H9 (cell line): ENCODE measurements around the gene CELF5. TPM values are rescaled to one million over a fixed set of nuclear protein-coding genes. Genes with fewer than 3 reads are reported as not detected.

Source experiments
- DNase-seq: peaks from one replicate; pipeline ENCODE4 v3.0.0-alpha.2; 2017
- H2AFZ ChIP-seq: one replicate; pipeline ENCODE4 v1.6.1; 2013; ENCODE audit warnings: mild to moderate bottlenecking, low read length, control low read depth, moderate library complexity
- H2AK5ac ChIP-seq: 2 replicates; pipeline ENCODE4 v1.6.1; 2013; ENCODE audit warnings: low read length, control low read depth, mixed read lengths; ENCODE audit not compliant: insufficient read length
- H2BK120ac ChIP-seq: one replicate; pipeline ENCODE4 v1.6.1; 2013; ENCODE audit warnings: low read depth, mild to moderate bottlenecking, low read length, control low read depth, inconsistent platforms; ENCODE audit not compliant: poor library complexity, severe bottlenecking
- H2BK12ac ChIP-seq: 2 replicates; pipeline ENCODE4 v1.6.1; 2013; ENCODE audit warnings: low read length, control low read depth, mixed read lengths, low read depth; ENCODE audit not compliant: insufficient read length
- H2BK15ac ChIP-seq: 2 replicates; pipeline ENCODE4 v1.6.1; 2013; ENCODE audit warnings: low read depth, low read length, control low read depth
- H2BK20ac ChIP-seq: one replicate; pipeline ENCODE4 v1.6.1; 2013; ENCODE audit warnings: low read depth, mild to moderate bottlenecking, low read length, control low read depth, inconsistent platforms; ENCODE audit not compliant: poor library complexity, severe bottlenecking
- H2BK5ac ChIP-seq: 2 replicates; pipeline ENCODE4 v1.6.1; 2013; ENCODE audit warnings: low read length, control low read depth, mixed read lengths; ENCODE audit not compliant: insufficient read length
- H3K14ac ChIP-seq: 2 replicates; pipeline ENCODE4 v1.6.1; 2013; ENCODE audit warnings: low read length, control low read depth; ENCODE audit not compliant: insufficient read depth
- H3K18ac ChIP-seq: 2 replicates; pipeline ENCODE4 v1.6.1; 2013; ENCODE audit warnings: low read depth, mild to moderate bottlenecking, mixed read lengths, low read length, control low read depth; ENCODE audit not compliant: insufficient read length
- H3K23ac ChIP-seq: 2 replicates; pipeline ENCODE4 v1.6.1; 2013; ENCODE audit warnings: low read length, control low read depth, mixed read lengths, low read depth; ENCODE audit not compliant: insufficient read length
- H3K23me2 ChIP-seq: 2 replicates; pipeline ENCODE4 v1.6.1; 2013; ENCODE audit warnings: low read depth, mild to moderate bottlenecking, mixed read lengths, low read length, control low read depth; ENCODE audit not compliant: insufficient read length, poor library complexity, severe bottlenecking
- H3K27ac ChIP-seq: 2 replicates; pipeline ENCODE4 v1.5.1; 2013; ENCODE audit warnings: low read length, control low read depth, mixed read lengths, low read depth; ENCODE audit not compliant: insufficient read length
- H3K27me3 ChIP-seq: 2 replicates; pipeline ENCODE4 v1.6.1; 2013; ENCODE audit warnings: low read length, control low read depth, inconsistent platforms; ENCODE audit not compliant: insufficient read depth
- H3K4ac ChIP-seq: 2 replicates; pipeline ENCODE4 v1.6.1; 2013; ENCODE audit warnings: low read depth, mild to moderate bottlenecking, control low read depth, inconsistent platforms, low read length, moderate library complexity
- H3K4me1 ChIP-seq: 2 replicates; pipeline ENCODE4 v1.6.1; 2013; ENCODE audit warnings: low read length, control low read depth, inconsistent platforms; ENCODE audit not compliant: insufficient read depth
- H3K4me2 ChIP-seq: 2 replicates; pipeline ENCODE4 v1.6.1; 2013; ENCODE audit warnings: low read length, control low read depth, mixed read lengths; ENCODE audit not compliant: insufficient read length, insufficient read depth
- H3K56ac ChIP-seq: 2 replicates; pipeline ENCODE4 v1.6.1; 2013; ENCODE audit warnings: low read depth, mild to moderate bottlenecking, mixed read lengths, low read length, control low read depth; ENCODE audit not compliant: insufficient read length
- H3K79me1 ChIP-seq: 2 replicates; pipeline ENCODE4 v1.6.1; 2013; ENCODE audit warnings: low read depth, mild to moderate bottlenecking, moderate library complexity, low read length, control low read depth, inconsistent platforms; ENCODE audit not compliant: insufficient read depth, poor library complexity, severe bottlenecking
- H3K79me2 ChIP-seq: 2 replicates; pipeline ENCODE4 v1.6.1; 2013; ENCODE audit warnings: low read length, control low read depth, inconsistent platforms; ENCODE audit not compliant: insufficient read depth
- H3K9ac ChIP-seq: 2 replicates; pipeline ENCODE4 v1.6.1; 2013; ENCODE audit warnings: low read length, control low read depth, mixed read lengths; ENCODE audit not compliant: insufficient read length; ENCODE audit errors: extremely low read depth
- H3K9me3 ChIP-seq: one replicate; pipeline ENCODE4 v1.6.1; 2013; ENCODE audit warnings: low read depth, low read length, inconsistent platforms; ENCODE audit not compliant: control insufficient read depth
- H3T11ph ChIP-seq: one replicate; pipeline ENCODE4 v1.6.1; 2013; ENCODE audit warnings: mild to moderate bottlenecking, low read length, control low read depth, inconsistent platforms
- H4K20me1 ChIP-seq: one replicate; pipeline ENCODE4 v1.6.1; 2013; ENCODE audit not compliant: control insufficient read depth, insufficient read length, insufficient read depth
- H4K5ac ChIP-seq: 2 replicates; pipeline ENCODE4 v1.6.1; 2013; ENCODE audit warnings: low read depth, mild to moderate bottlenecking, mixed read lengths, low read length, control low read depth; ENCODE audit not compliant: insufficient read length
- H4K8ac ChIP-seq: replicated peaks from 2 replicates; pipeline ENCODE4 v1.6.1; 2013; ENCODE audit warnings: low read length, control low read depth, mixed read lengths, low read depth; ENCODE audit not compliant: insufficient read length
- H4K91ac ChIP-seq: 2 replicates; pipeline ENCODE4 v1.6.1; 2013; ENCODE audit warnings: low read depth, mild to moderate bottlenecking, moderate library complexity, mixed read lengths, low read length, control low read depth; ENCODE audit not compliant: insufficient read length
- H3K27ac Mint-ChIP-seq, 3 experiments: 2 replicates in 2 of 3; 3 replicates in 1 of 3; pipeline ENCODE4 v1.8.0; 2020 to 2021; ENCODE audit warnings: mixed read lengths in 3 of 3, mild to moderate bottlenecking in 1 of 3, moderate library complexity in 1 of 3
- H3K27me3 Mint-ChIP-seq: 2 replicates; pipeline ENCODE4 v1.8.0; 2021; ENCODE audit warnings: low read depth, mild to moderate bottlenecking, moderate library complexity, mixed read lengths
- H3K36me3 Mint-ChIP-seq, 3 experiments: 2 replicates in 2 of 3; 3 replicates in 1 of 3; pipeline ENCODE4 v1.8.0; 2020 to 2021; ENCODE audit warnings: low read depth in 3 of 3, mixed read lengths in 3 of 3; ENCODE audit not compliant: insufficient read depth in 1 of 3
- H3K4me1 Mint-ChIP-seq, 2 experiments: 2 replicates each; pipeline ENCODE4 v1.8.0; 2020; ENCODE audit warnings: mixed read lengths in 2 of 2
- H3K4me3 Mint-ChIP-seq, 2 experiments: 2 replicates in 1 of 2; 3 replicates in 1 of 2; pipeline ENCODE4 v1.8.0; 2020 to 2021; ENCODE audit warnings: mild to moderate bottlenecking in 2 of 2, mixed read lengths in 2 of 2, moderate library complexity in 1 of 2
- H3K9me3 Mint-ChIP-seq, 2 experiments: 2 replicates in 1 of 2; 3 replicates in 1 of 2; pipeline ENCODE4 v1.8.0; 2020; ENCODE audit warnings: mild to moderate bottlenecking in 2 of 2, mixed read lengths in 2 of 2, moderate library complexity in 1 of 2
- WGBS: extraction: QIAGEN DNeasy Blood & Tissue Kit; methylation state at CpG from one replicate; pipeline ENCODE4 v1.1.7; 2013; ENCODE audit warnings: missing lambda C conversion rate, low lambda C conversion rate, mixed read lengths; ENCODE audit not compliant: insufficient read length; ENCODE audit errors: extremely low coverage; 5-methylcytosine and 5-hydroxymethylcytosine counted together
- total RNA-seq: library from RNA; stranded (reverse); gene quantifications from 2 replicates; pipeline ENCODE4 v1.2.1, GENCODE V29; 2021
- TF ChIP-seq, protein P1 (sequence below): fragments of 200-600 bp; sonication (generic); conservative IDR thresholded peaks from 3 replicates; pipeline ENCODE4 v1.8.0; 2021; ENCODE audit warnings: antibody characterized with exemption, mild to moderate bottlenecking

Gene CELF5
- total RNA-seq, 1 experiment from 2014 or later = 4.8 TPM

DNA sequence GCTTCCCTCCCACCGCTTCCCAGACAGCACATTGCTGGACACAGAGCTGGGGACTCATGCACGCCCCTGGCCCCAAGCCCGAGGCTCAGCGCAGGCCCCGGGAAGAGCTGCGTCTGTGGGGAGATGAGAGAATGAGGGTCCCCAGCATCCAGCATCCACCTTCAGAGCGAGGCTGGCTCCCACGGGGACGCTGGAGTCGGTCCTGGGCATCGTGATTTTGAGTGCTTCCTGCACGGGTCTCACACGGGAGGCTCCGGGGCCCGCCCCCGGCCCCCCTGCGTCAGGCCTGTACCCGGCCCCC is 34.0 kb upstream of the CELF5 start:
- no peak overlapping the region for H3K18ac ChIP-seq
- no peak overlapping the region for H2BK5ac ChIP-seq
- no peak overlapping the region for H2BK15ac ChIP-seq
- H4K8ac ChIP-seq = no peak overlapping the region
- no peak overlapping the region for H3K23ac ChIP-seq
- no peaks in the 10 kb centered on the region for H3K4me1 ChIP-seq
- Mint-ChIP-seq H3K4me3 (no peak overlapping the region), H3K27ac (no peak overlapping the region), H3K9me3 (no peaks in the 10 kb centered on the region; a peak in 1 of 5 replicates), H3K4me1 (peaks cover 12 to 23% of the 10 kb centered on the region in 2 experiments), H3K27me3 (no peaks in the 10 kb centered on the region), H3K36me3 (peaks cover 12 to 25% (median 23%) of the 10 kb centered on the region in 3 experiments)
- peaks cover 22% of the 10 kb centered on the region for H3K79me1 ChIP-seq
- TF ChIP-seq, protein P1, sequence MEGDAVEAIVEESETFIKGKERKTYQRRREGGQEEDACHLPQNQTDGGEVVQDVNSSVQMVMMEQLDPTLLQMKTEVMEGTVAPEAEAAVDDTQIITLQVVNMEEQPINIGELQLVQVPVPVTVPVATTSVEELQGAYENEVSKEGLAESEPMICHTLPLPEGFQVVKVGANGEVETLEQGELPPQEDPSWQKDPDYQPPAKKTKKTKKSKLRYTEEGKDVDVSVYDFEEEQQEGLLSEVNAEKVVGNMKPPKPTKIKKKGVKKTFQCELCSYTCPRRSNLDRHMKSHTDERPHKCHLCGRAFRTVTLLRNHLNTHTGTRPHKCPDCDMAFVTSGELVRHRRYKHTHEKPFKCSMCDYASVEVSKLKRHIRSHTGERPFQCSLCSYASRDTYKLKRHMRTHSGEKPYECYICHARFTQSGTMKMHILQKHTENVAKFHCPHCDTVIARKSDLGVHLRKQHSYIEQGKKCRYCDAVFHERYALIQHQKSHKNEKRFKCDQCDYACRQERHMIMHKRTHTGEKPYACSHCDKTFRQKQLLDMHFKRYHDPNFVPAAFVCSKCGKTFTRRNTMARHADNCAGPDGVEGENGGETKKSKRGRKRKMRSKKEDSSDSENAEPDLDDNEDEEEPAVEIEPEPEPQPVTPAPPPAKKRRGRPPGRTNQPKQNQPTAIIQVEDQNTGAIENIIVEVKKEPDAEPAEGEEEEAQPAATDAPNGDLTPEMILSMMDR = no peak
- no peaks in the 10 kb centered on the region for H4K20me1 ChIP-seq
- H3K4ac ChIP-seq = no peak overlapping the region
- H3K4me2 ChIP-seq = no peak overlapping the region
- H3K79me2 ChIP-seq = peaks cover 23% of the 10 kb centered on the region; the same call in 1 of the 2 replicates
- H2BK120ac ChIP-seq = no peak overlapping the region
- H3K23me2 ChIP-seq = peaks cover 1% of the 10 kb centered on the region
- H3K9ac ChIP-seq = no peak overlapping the region
- H2AFZ ChIP-seq = no peak overlapping the region
- WGBS = no CpG with 5 or more reads among the region's 18 CpGs
- no peak overlapping the region for H2BK12ac ChIP-seq
- H2BK20ac ChIP-seq = no peak overlapping the region
- no peak overlapping the region for H2AK5ac ChIP-seq
- no peak overlapping the region for H3K14ac ChIP-seq
- no peak overlapping the region for H3K56ac ChIP-seq
- no peak overlapping the region for H3K27ac ChIP-seq
- no peak overlapping the region for H3T11ph ChIP-seq
- no peak overlapping the region for H4K91ac ChIP-seq
- H3K9me3 ChIP-seq = no peaks in the 10 kb centered on the region
- DNase-seq = no peak
- no peaks in the 10 kb centered on the region for H3K27me3 ChIP-seq
- H4K5ac ChIP-seq = no peak overlapping the region
